ENCODE measurements around the gene SLCO1A2. TPM values are rescaled to one million over a fixed set of nuclear protein-coding genes. Genes with fewer than 3 reads are reported as not detected.

The SLCO1A2 gene
- total RNA-seq, 1 donor, result under 0.01 TPM

GRCh38 chr12:21330682-21331253, 3.9 kb downstream of the SLCO1A2 start:
- no peak for DNase-seq (ENCODE audit: low read depth in 2 of 3, low spot score in 2 of 3)

- no peak for DNase-seq (ENCODE audit: low read depth in 2 of 3, low spot score in 2 of 3)
These were observed 6.1 kb downstream of the SLCO1A2 start for GRCh38 chr12:21328578-21328977.

DNA sequence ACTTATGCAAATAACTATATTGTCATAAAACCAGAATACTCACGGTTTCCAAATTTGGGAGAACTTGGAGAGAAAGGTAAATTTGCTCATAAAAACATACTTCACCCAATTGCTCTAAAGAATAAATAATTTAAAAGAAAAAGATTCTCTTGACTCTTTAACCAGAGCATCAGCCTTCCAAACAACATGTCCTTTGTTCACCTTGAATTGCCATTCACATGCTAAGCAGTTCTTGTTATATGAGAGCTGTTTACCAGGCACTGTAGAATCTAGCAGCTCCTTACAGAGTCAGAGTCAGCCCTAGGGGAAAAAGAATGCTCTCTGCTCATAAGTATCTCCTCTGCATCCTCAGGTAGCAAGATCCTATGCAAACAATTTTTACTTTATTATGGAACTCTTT, 10.2 kb downstream of the SLCO1A2 start:
- DNase-seq (ENCODE audit: low read depth in 2 of 3, low spot score in 2 of 3), result no peak

GRCh38 chr12:21323736-21324135, 11.0 kb downstream of the SLCO1A2 start:
- no peak for DNase-seq (ENCODE audit: low read depth in 2 of 3, low spot score in 2 of 3)

- DNase-seq (ENCODE audit: low read depth in 2 of 3, low spot score in 2 of 3), result no peak
These were observed 25.9 kb downstream of the SLCO1A2 start for GRCh38 chr12:21308785-21309184.

DNA sequence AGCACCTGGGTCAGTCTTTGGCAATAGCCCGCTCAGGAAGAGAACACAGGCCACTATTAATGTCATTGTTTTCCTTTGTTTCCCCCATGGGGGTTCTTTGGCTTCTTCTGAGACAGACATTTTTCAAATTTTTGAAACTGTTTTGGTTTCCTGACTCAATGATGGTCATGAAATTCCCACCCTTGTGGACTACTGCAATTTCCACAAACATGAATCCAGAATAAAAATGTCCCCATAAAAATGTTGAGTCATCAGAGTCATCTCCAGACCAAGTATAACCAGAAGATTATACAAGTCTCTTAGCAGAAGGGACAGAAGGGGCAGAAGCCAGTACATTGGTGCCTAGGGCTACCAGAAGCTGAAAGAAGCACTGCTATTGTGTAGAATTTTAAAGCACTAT, 29.1 kb downstream of the SLCO1A2 start:
- DNase-seq (ENCODE audit: low read depth in 2 of 3, low spot score in 2 of 3), result no peak

- no peak for DNase-seq (ENCODE audit: low read depth in 2 of 3, low spot score in 2 of 3)
These were observed 34.1 kb downstream of the SLCO1A2 start for GRCh38 chr12:21300632-21301031.

DNA sequence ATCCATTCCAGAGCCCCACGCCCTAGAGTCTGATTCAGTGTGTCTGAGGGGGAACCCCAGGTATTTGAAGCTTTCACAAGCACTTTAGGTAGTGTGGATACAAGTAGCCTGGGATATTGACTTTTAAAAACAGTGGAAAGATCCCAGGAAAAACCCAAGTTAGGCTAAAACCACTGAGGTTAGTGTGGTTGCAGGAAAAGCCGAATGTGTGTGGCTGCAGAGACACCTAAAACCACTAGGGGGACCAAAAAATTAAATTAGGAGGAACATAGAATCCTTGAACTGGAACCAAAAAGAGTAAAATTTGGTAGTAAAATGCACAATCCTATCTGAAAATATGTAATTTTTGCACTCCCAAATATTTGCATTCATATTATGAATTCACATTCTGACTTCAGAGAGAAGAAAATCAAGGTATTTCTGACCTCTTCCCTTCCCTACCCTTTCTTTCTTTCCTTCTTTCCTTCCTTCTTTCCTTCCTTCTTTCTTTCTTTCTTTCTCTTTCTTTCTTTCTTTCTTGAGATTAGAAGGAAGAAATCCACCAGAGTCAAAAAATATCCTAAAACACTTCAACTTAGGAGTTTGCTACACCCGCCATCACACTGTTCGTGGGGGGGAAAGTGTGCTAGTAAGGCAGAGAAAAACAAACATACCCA, 37.8 kb downstream of the SLCO1A2 start:
- peak in 2 of 3 donors; percentile 3 to 18 for DNase-seq (ENCODE audit: low read depth in 2 of 3, low spot score in 2 of 3)

GRCh38 chr12:21296348-21296747, 38.4 kb downstream of the SLCO1A2 start:
- no peak for DNase-seq (ENCODE audit: low read depth in 2 of 3, low spot score in 2 of 3)

DNA sequence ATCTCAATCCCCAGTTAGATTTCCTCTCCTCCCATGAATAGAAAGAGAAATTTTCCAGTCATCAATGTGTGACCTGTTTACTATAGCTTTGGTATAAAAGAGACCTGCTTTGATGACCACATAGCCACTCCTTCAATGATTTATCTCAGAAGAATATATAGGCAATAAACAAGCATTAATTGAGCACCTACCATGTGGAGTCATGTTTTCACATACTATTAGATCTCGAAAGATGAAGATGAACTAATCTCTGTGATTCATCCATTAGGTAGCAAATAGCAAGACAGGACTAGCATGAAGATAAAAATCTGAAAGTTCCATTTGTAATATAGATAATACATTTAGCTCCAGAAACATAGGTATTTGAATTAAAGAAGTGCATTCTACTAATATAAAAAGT, 40.5 kb downstream of the SLCO1A2 start:
- DNase-seq (ENCODE audit: low read depth in 2 of 3, low spot score in 2 of 3), result no peak

DNA sequence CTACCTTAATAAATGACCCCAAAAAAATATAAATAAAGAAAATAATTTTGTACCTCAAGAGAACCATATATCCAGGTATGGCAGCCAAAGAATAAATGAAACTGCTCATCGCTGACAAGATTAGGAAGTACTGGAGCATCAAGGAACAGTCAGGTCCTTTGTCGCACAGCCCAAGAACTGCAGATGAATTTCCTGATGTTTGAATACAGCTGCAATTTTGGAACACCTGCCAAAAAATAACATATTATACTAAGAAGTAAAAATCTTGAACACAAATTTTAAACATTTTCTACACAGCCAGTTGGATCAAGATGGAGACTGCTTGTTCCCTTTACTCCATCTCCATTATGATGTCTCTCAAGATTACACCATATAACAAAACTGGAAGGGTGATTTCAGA, 42.6 kb downstream of the SLCO1A2 start:
- DNase-seq (ENCODE audit: low read depth in 2 of 3, low spot score in 2 of 3), result no peak

- DNase-seq (ENCODE audit: low read depth in 2 of 3, low spot score in 2 of 3), result no peak
These were observed 45.0 kb downstream of the SLCO1A2 start for GRCh38 chr12:21289698-21290097.

- DNase-seq (ENCODE audit: low read depth in 2 of 3, low spot score in 2 of 3), result no peak
These were observed 57.9 kb downstream of the SLCO1A2 start for GRCh38 chr12:21276826-21277225.

DNA sequence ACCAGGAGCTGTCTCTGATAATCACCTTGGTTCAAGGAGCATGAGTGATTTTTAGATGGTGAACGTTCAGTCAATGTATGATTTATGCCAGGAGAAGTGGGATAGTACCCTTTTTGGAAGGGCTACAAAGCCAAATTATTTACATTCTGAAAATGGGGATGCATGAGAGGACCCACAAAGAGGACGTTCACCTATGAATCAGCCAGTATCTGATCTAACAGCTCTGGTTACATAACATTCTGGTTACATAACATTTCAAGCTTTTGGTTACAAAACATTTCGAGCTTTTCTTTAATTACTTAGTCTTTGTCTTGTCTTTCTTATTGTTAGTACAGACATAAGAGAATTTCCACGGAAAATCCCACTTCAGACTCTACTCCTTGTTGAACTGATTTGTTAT, 68.8 kb downstream of the SLCO1A2 start:
- no peak for DNase-seq (ENCODE audit: low read depth in 2 of 3, low spot score in 2 of 3)

DNA sequence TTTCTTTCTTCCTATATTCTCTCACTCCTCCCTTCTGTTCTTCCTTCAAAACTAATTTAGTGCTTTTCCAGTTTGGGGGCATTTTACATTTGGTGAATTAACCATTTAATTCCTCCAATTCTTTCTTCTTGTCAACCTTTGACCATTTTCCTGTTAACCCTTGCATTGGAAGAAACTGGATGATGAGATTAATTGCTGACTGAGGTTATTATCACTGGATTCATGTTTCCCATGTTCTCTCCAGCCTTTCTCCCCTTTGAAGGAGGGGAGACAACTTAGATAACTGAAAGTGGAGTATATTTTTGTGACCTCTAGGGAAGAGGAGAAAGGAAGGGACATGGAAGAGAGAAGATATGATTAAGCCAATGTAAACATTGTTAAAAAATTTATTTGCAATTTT, 70.5 kb downstream of the SLCO1A2 start:
- no peak for DNase-seq (ENCODE audit: low read depth in 2 of 3, low spot score in 2 of 3)

DNA sequence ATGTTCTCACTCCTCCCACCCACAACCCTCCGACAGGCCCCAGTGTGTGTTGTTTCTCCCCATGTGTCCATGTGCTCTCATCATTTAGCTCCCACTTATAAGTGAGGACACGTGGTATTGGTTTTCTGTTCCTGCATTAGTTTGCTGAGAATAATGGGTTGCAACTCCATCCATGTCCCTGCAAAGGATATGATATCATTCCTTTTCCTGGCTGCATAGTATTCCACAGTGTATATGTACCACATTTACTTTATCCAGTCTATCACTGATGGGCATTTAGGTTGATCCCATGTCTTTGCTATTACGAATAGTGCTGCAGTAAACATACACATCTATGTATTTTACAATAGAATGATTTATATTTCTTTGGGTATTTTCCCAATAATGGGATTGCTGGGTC, 77.5 kb downstream of the SLCO1A2 start:
- no peak for DNase-seq (ENCODE audit: low read depth in 2 of 3, low spot score in 2 of 3)

GRCh38 chr12:21252070-21252469, 82.6 kb downstream of the SLCO1A2 start:
- no peak for DNase-seq (ENCODE audit: low read depth in 2 of 3, low spot score in 2 of 3)

DNA sequence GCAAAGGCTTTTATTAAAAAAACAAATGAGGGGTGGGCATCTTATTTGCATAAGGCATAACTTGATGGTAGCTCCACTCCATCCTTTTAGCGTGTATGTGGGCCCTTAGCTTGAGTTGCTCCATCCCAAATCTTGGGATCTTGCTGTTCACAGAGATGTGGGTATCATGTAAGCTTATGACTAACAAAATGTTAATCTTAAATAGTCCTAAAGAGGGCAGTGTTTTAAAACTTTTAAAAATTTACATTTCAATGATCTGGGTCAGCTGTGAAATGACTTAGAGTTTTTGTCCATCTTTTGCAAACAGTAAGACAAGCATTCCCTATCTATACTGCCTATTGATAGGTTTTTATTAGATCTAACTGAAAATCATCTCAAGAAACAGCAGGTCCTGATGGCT, 86.0 kb downstream of the SLCO1A2 start:
- peak in 1 of 3 donors; percentile 14 for DNase-seq (ENCODE audit: low read depth in 2 of 3, low spot score in 2 of 3)

DNA sequence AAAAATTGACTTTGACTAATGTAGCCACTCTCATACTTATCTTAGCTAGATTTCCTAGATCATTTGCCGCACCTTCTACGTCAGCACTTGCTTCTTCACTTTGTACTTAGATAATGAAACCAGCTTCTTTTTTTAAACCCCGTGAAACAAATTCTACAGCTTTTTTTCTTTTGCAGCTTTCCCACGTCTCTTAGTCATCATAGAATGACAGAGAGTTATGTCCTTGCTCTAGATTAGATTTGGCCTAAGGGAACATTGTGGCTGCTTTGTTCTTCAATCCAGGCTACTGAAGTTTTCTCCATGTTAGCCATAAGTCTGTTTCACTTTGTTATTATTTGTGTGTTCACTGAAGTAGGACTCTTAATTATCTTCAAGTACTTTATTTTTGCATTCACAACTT, 94.9 kb downstream of the SLCO1A2 start:
- DNase-seq (ENCODE audit: low read depth in 2 of 3, low spot score in 2 of 3), result no peak

DNA sequence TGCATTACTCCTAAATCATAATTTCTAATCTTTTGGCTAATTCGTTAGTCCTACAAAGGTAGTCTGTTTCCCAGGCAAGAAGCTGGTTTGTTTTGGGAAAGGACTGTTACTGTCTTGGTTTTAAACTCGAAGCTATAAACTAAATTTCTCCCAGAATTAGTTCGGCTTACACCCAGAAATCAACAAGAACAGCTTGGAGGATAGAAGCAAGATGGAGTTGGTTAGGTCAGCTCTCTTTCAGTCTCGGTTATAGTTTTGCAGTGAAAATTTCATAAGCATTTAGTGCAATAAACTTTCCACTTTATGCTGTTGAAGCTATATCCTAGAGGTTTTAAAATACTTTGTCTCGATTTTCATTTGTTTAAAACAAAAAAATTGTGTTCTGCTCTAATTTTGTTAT, 100.3 kb downstream of the SLCO1A2 start:
- no peak for DNase-seq (ENCODE audit: low read depth in 2 of 3, low spot score in 2 of 3)

GRCh38 chr12:21223930-21224329, 110.8 kb downstream of the SLCO1A2 start:
- DNase-seq (ENCODE audit: low read depth in 2 of 3, low spot score in 2 of 3), result no peak

- DNase-seq (ENCODE audit: low read depth in 2 of 3, low spot score in 2 of 3), result no peak
These were observed 112.9 kb downstream of the SLCO1A2 start for GRCh38 chr12:21221778-21222177.

DNA sequence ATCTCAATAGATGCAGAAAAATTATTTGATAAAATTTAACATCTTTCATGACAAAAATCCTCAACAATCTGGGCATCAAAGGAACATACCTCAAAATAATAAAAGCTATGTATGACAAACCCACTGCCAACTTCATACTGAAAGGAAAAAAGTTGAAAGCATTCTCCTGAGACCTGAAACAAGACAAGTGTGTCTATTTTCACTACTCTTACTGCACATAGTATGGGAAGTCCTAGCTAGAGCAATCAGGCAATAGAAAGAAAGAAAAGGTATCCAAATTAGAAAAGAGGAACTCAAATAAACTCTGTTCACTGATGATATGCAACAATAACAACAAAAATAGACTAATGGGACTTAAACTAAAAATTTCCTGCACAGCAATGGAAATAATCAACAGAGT, 113.6 kb downstream of the SLCO1A2 start:
- no peak for DNase-seq (ENCODE audit: low read depth in 2 of 3, low spot score in 2 of 3)
